Measurements from ENCODE around the gene CUZD1. TPM values are rescaled to one million over a fixed set of nuclear protein-coding genes. Genes with fewer than 3 reads are reported as not detected.

The CUZD1 gene
- total RNA-seq, 6 experiments from 2014 or later, result 0.34 to 0.60 (median 0.47) TPM

GRCh38 chr10:122852261-122852660 lies 6.6 kb upstream of the CUZD1 start:
- H3K4me1 Mint-ChIP-seq (ENCODE audit: low read depth), result peaks cover 84% of the 10 kb centered on the region
- H3K27ac Mint-ChIP-seq, result peak overlapping the region; percentile 96
- peak overlapping the region; percentile 49 for H3K4me3 Mint-ChIP-seq
- DNase-seq, result peak; percentile 62
- no peaks in the 10 kb centered on the region; the same call in none of the 2 replicates for H3K27me3 Mint-ChIP-seq (ENCODE audit: insufficient read depth)
- no peaks in the 10 kb centered on the region for H3K9me3 Mint-ChIP-seq
- no peak for TF ChIP-seq CTCF (IDR thresholded peaks at IDR 0.05)
- H3K36me3 Mint-ChIP-seq (ENCODE audit: low read depth), result peaks cover 32% of the 10 kb centered on the region

GRCh38 chr10:122850705-122851640 lies 5.3 kb upstream of the CUZD1 start:
- peaks cover 71% of the 10 kb centered on the region for H3K4me1 Mint-ChIP-seq (ENCODE audit: low read depth)
- peak overlapping the region; percentile 96 for H3K27ac Mint-ChIP-seq
- no peak for DNase-seq
- TF ChIP-seq CTCF (IDR thresholded peaks at IDR 0.05), result no peak
- no peaks in the 10 kb centered on the region for H3K9me3 Mint-ChIP-seq
- H3K36me3 Mint-ChIP-seq (ENCODE audit: low read depth), result peaks cover 41% of the 10 kb centered on the region
- H3K4me3 Mint-ChIP-seq, result peak overlapping the region; percentile 49
- no peaks in the 10 kb centered on the region; the same call in none of the 2 replicates for H3K27me3 Mint-ChIP-seq (ENCODE audit: insufficient read depth)

- Mint-ChIP-seq H3K9me3 (no peaks in the 10 kb centered on the region), H3K36me3 (ENCODE audit: low read depth) (peaks cover 37% of the 10 kb centered on the region), H3K4me3 (no peak overlapping the region), H3K27me3 (ENCODE audit: insufficient read depth) (no peaks in the 10 kb centered on the region; the same call in none of the 2 replicates), H3K27ac (peak overlapping the region; percentile 96), H3K4me1 (ENCODE audit: low read depth) (peaks cover 62% of the 10 kb centered on the region)
- no peak for TF ChIP-seq CTCF (IDR thresholded peaks at IDR 0.05)
- DNase-seq, result no peak
Observed at GRCh38 chr10:122849900-122850605, 4.4 kb upstream of the CUZD1 start.

- Mint-ChIP-seq H3K27ac (no peak overlapping the region), H3K4me3 (no peak overlapping the region), H3K36me3 (ENCODE audit: low read depth) (peaks cover 34% of the 10 kb centered on the region), H3K9me3 (no peaks in the 10 kb centered on the region), H3K4me1 (ENCODE audit: low read depth) (peaks cover 52% of the 10 kb centered on the region), H3K27me3 (ENCODE audit: insufficient read depth) (no peaks in the 10 kb centered on the region; the same call in none of the 2 replicates)
- no peak for DNase-seq
- no peak for TF ChIP-seq CTCF (IDR thresholded peaks at IDR 0.05)
Observed at GRCh38 chr10:122849090-122849489, 3.4 kb upstream of the CUZD1 start.

- DNase-seq, result no peak
- no peak for TF ChIP-seq CTCF (IDR thresholded peaks at IDR 0.05)
- Mint-ChIP-seq H3K4me3 (no peak overlapping the region), H3K9me3 (no peaks in the 10 kb centered on the region), H3K27ac (peak overlapping the region; percentile 26; the same call in 1 of the 2 replicates), H3K27me3 (ENCODE audit: insufficient read depth) (no peaks in the 10 kb centered on the region; the same call in none of the 2 replicates), H3K4me1 (ENCODE audit: low read depth) (peaks cover 41% of the 10 kb centered on the region), H3K36me3 (ENCODE audit: low read depth) (peaks cover 29% of the 10 kb centered on the region)
Observed at GRCh38 chr10:122847782-122848604, 2.3 kb upstream of the CUZD1 start.

Measured in HFFc6 (cell line).